BLaER1 (cell line): Measurements from ENCODE around the gene PDE11A.

Experiments
- H3K27ac ChIP-seq: shearing (Covaris generic); formaldehyde crosslinking; 2 replicates; pipeline ENCODE4 v1.8.1; 2022
- H3K27me3 ChIP-seq: shearing (Covaris generic); formaldehyde crosslinking; 2 replicates; pipeline ENCODE4 v1.8.1; 2022
- H3K36me3 ChIP-seq: shearing (Covaris generic); formaldehyde crosslinking; 2 replicates; pipeline ENCODE4 v1.8.1; 2022
- H3K4me1 ChIP-seq: shearing (Covaris generic); formaldehyde crosslinking; 2 replicates; pipeline ENCODE4 v1.8.1; 2022
- H3K4me2 ChIP-seq: shearing (Covaris generic); formaldehyde crosslinking; 2 replicates; pipeline ENCODE4 v1.8.1; 2022
- H3K4me3 ChIP-seq: shearing (Covaris generic); formaldehyde crosslinking; 2 replicates; pipeline ENCODE4 v1.8.1; 2022
- H3K9ac ChIP-seq: shearing (Covaris generic); formaldehyde crosslinking; 2 replicates; pipeline ENCODE4 v1.8.1; 2022
- H3K9me3 ChIP-seq: shearing (Covaris generic); formaldehyde crosslinking; 2 replicates; pipeline ENCODE4 v1.8.1; 2022
- H4K20me1 ChIP-seq: shearing (Covaris generic); formaldehyde crosslinking; 2 replicates; pipeline ENCODE4 v1.8.1; 2022
- Cebpa-rat ChIP-seq: shearing (Covaris generic); IDR thresholded peaks from 2 replicates; pipeline ENCODE4 v1.8.1; 2022

PDE11A gene

DNA sequence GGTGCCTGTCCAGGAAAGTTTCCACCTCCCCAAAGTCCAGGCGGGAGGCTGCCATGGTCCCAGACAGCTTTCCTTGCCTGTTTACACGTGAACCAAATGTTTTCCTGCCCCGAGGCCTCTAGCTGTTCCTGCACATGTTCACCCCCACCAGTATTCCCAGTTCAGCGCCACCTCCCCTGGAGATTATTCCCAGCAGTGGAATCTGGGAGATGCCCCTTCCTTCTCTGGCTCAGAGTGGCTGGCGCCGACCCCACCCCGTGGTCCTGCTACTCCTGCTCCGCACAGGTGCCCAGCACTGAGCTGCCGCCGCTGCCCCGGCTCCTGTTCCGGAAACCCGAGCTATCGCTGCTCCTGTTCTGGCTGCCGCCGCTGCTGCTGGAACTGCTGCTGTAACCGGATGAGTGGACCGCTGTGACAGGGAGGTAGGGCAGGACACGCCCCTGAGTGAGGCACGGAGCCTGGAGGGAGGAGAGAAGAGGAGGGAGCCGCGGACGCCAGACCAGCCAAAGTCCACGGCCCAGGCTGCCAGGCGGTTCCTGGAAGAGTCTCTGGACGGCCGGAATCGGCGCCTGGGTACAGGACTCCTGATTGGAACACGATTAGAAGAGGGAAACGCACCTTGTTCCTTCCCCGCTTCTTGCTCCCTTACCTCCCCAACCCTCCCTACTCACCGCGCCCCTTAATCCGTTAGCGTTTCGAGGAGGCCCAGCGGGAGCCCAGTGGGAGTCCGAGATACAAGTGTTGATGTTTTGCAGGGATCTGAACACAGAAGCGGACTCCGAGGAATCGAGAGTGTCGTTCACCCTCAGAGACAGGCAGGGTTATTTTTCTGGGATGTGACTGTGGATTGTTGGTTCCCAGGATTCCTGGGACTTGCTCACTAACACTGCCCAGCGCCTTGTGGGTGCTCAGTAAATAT lies at the start of gene PDE11A:
TSS of gene PDE11A (minus strand) at position 395 of the 919 bp plus-strand sequence. CDS start at position 55, 340 bp downstream.
- H3K36me3 ChIP-seq = no peaks in the 10 kb centered on the region
- H4K20me1 ChIP-seq = no peaks in the 10 kb centered on the region
- no peak within 1 kb of the TSS for H3K27ac ChIP-seq
- H3K9ac ChIP-seq = no peak within 1 kb of the TSS
- H3K4me3 ChIP-seq = no peak within 1 kb of the TSS
- no peak within 1 kb of the TSS for H3K4me2 ChIP-seq
- no peak for TF ChIP-seq Cebpa-rat
- no peaks in the 10 kb centered on the region for H3K4me1 ChIP-seq
- no peaks in the 10 kb centered on the region for H3K27me3 ChIP-seq
- H3K9me3 ChIP-seq = no peaks in the 10 kb centered on the region

- Histone ChIP-seq H3K9ac (no peak overlapping the region), H3K4me2 (no peak overlapping the region), H3K27ac (no peak overlapping the region), H3K4me3 (no peak overlapping the region), H4K20me1 (no peaks in the 10 kb centered on the region), H3K9me3 (no peaks in the 10 kb centered on the region), H3K27me3 (no peaks in the 10 kb centered on the region), H3K4me1 (peaks cover 1% of the 10 kb centered on the region; the same call in 1 of the 2 replicates), H3K36me3 (peaks cover 44% of the 10 kb centered on the region)
- no peak for TF ChIP-seq Cebpa-rat
Observed at GRCh38 chr2:178119179-178119922, 46.8 kb upstream of the PDE11A start.

DNA sequence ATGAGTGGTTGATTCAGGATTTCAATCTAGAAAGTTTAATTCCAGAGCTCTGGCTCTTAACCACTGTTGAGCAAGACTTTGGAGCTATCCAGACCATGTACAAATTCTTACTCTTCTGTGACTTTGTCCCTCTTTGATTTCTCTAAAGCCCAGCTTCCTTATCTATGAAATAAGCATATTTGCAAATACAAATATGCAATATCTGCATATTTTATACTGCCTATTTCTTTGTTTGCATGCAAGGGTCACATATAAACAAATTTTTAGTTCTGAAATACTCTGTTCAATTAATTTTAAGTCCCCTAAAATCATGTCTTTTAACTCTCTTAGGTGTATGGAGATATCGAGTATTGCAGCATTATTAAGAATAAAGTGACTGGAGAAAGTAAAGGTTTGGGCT lies 45.1 kb upstream of the PDE11A start:
- no peak for TF ChIP-seq Cebpa-rat

DNA sequence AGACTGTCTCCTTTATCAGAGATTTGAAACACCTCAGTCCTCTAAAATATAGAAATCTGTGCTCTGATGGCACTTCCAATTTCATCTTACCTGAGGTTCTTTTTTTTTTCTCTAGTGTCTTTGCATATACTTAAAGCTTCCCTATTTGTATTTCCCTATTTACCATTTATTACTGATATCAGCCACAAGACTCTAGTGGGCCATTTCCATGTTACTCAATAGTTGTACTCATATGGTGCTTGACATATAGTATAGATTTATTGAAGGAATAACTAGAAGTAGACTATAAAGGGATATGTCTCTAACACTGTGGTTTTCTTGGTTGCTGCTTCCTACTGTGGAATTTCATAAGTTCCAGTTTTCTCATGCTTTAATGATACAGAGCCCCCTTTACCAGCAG lies 42.7 kb upstream of the PDE11A start:
- no peaks in the 10 kb centered on the region for H4K20me1 ChIP-seq
- no peak overlapping the region for H3K9ac ChIP-seq
- H3K4me1 ChIP-seq = peaks cover 13% of the 10 kb centered on the region
- H3K4me2 ChIP-seq = no peak overlapping the region
- no peaks in the 10 kb centered on the region for H3K27me3 ChIP-seq
- H3K27ac ChIP-seq = no peak overlapping the region
- no peak for TF ChIP-seq Cebpa-rat
- H3K36me3 ChIP-seq = peaks cover 18% of the 10 kb centered on the region; the same call in 1 of the 2 replicates
- no peak overlapping the region for H3K4me3 ChIP-seq
- H3K9me3 ChIP-seq = no peaks in the 10 kb centered on the region

More for the DNA sequence above, 45.1 kb upstream of the PDE11A start:
- H3K36me3 ChIP-seq = peaks cover 31% of the 10 kb centered on the region
- peaks cover 13% of the 10 kb centered on the region for H3K4me1 ChIP-seq
- H3K27me3 ChIP-seq = no peaks in the 10 kb centered on the region
- no peak overlapping the region for H3K27ac ChIP-seq
- H3K9ac ChIP-seq = no peak overlapping the region
- H3K4me3 ChIP-seq = no peak overlapping the region
- H4K20me1 ChIP-seq = no peaks in the 10 kb centered on the region
- no peaks in the 10 kb centered on the region for H3K9me3 ChIP-seq
- no peak overlapping the region for H3K4me2 ChIP-seq

DNA sequence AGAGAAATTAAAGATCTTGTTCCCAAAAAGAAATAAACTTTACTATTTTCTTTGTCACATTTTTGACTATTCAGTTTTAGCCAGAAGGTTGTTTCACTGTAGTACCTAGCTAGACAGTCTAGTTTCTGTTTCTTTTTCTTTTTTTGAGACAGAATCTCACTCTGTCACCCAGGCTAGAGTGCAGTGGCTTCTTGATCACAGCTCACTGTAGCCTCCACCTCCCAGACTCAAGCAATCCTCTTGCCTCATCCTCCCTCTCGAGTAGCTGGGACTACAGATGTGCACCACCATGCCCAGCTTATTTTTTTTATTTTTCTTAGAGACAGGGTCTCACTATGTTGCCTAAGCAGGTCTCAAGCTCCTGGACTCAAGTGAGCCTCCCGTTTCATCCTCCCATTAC lies 41.9 kb upstream of the PDE11A start:
- no peak for TF ChIP-seq Cebpa-rat
- no peak overlapping the region for H3K4me3 ChIP-seq
- no peaks in the 10 kb centered on the region for H3K27me3 ChIP-seq
- H3K9me3 ChIP-seq = no peaks in the 10 kb centered on the region
- peaks cover 14% of the 10 kb centered on the region; the same call in 1 of the 2 replicates for H3K36me3 ChIP-seq
- H3K4me1 ChIP-seq = peaks cover 13% of the 10 kb centered on the region
- H3K4me2 ChIP-seq = no peak overlapping the region
- H4K20me1 ChIP-seq = no peaks in the 10 kb centered on the region
- H3K9ac ChIP-seq = no peak overlapping the region
- no peak overlapping the region for H3K27ac ChIP-seq

DNA sequence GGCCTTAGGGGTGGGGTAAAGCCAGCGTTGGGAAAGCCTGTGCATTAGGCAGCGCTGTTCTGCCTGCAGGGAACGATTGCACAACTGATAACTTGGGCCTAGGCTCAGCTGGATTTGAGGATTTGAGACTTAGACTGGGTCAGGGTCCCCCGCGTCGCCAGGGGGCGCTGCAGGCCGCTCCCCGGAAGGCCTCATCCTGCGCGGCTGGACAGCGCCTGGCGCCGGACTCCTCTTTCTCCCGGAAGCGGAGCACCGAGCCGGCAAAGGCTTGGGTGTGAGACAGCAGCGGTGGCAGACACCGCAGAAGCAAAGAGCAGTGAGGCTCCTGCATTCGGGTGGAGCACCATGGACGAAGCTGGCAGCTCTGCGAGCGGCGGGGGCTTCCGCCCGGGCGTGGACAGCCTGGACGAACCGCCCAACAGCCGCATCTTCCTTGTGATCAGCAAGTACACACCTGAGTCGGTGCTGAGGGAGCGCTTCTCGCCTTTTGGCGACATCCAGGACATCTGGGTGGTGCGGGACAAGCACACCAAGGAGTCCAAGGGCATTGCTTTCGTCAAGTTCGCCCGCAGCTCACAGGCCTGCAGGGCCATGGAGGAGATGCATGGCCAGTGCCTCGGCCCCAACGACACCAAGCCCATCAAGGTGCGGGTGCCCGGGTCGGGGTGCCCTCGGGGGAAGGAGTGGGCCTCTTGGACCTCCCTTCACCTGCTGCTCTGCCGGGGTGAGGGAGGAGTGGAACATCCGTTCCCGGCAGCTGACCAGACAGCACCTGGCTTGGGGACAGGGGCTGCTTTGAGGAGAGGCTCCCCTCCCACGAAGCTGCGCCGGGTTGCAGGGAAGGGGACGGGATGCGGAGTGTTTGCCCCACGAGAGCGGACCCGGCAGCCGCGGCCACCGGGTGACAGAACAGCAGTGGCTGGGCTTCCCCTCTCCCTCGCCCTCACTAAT lies 39.9 kb upstream of the PDE11A start, which contains the start of gene RBM45:
TSS of gene RBM45 (plus strand) at position 236 of the 951 bp plus-strand sequence. CDS start at position 346, 110 bp downstream.
- Histone ChIP-seq H3K4me1 (peaks cover 13% of the 10 kb centered on the region), H4K20me1 (no peaks in the 10 kb centered on the region), H3K4me3 (peak within 1 kb of the TSS; percentile 92), H3K27me3 (no peaks in the 10 kb centered on the region), H3K36me3 (peaks cover 5% of the 10 kb centered on the region; the same call in 1 of the 2 replicates), H3K27ac (peak within 1 kb of the TSS; percentile 80), H3K4me2 (peak within 1 kb of the TSS; percentile 96), H3K9ac (peak within 1 kb of the TSS; percentile 90), H3K9me3 (no peaks in the 10 kb centered on the region)
- peak; percentile 93 for TF ChIP-seq Cebpa-rat

- H3K4me2 ChIP-seq = peak overlapping the region; percentile 96; the same call in 1 of the 2 replicates
- no peak for TF ChIP-seq Cebpa-rat
- peaks cover 13% of the 10 kb centered on the region for H3K4me1 ChIP-seq
- H3K4me3 ChIP-seq = peak overlapping the region; percentile 92
- no peaks in the 10 kb centered on the region for H3K9me3 ChIP-seq
- no peak overlapping the region for H3K27ac ChIP-seq
- no peaks in the 10 kb centered on the region for H4K20me1 ChIP-seq
- H3K27me3 ChIP-seq = no peaks in the 10 kb centered on the region
- H3K9ac ChIP-seq = no peak overlapping the region
- 0 out of 2 replicates have a peak, but pooled peaks cover 3% of the 10 kb centered on the region for H3K36me3 ChIP-seq
Observed at GRCh38 chr2:178111743-178112142, 39.2 kb upstream of the PDE11A start.

DNA sequence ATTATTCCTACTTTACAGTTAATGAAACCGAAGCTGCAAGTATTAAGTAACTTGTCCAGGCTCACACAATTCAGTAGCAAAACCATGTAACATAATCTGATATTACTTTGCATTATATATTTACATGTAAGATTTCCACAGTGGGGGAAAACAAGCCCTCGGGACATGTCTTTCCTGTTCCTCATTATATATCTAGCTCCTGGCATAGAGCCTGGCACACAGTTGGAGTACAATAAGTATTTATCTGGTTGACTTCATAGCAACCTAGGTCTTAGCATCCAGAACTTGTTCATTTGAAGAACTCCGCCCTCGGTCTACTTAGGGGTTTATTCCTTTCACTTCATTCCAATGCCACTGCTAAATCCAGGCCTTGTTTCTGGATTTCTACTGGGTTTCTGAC lies 38.1 kb upstream of the PDE11A start:
- H3K27me3 ChIP-seq = no peaks in the 10 kb centered on the region
- H3K9ac ChIP-seq = no peak overlapping the region
- no peak overlapping the region for H3K4me3 ChIP-seq
- no peak overlapping the region for H3K27ac ChIP-seq
- H3K4me2 ChIP-seq = no peak overlapping the region
- H4K20me1 ChIP-seq = no peaks in the 10 kb centered on the region
- H3K4me1 ChIP-seq = peaks cover 13% of the 10 kb centered on the region
- H3K36me3 ChIP-seq = 0 out of 2 replicates have a peak, but pooled peaks cover under 1% of the 10 kb centered on the region
- TF ChIP-seq Cebpa-rat = no peak
- H3K9me3 ChIP-seq = no peaks in the 10 kb centered on the region

DNA sequence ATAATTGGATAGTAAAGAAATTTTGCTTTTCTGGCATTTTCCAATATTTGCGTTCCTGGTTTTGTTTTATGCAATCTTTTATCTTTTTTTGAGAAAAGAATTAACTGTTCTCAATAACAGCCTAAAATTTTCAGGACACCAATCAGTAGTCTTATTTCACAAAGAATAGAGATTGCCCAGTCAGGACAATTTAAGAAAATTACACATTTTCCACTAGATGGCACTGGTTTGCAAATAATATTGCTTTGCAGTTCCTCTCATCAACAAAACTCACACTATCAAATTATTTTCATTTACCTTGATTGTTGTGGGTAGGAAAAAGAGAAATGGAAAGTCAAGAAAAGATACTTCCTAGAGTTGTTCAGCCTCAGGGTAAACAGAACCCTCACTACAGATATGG lies 37.2 kb upstream of the PDE11A start:
- no peaks in the 10 kb centered on the region for H3K27me3 ChIP-seq
- peaks cover 13% of the 10 kb centered on the region for H3K4me1 ChIP-seq
- no peak overlapping the region for H3K27ac ChIP-seq
- H3K4me3 ChIP-seq = no peak overlapping the region
- no peak for TF ChIP-seq Cebpa-rat
- no peaks in the 10 kb centered on the region for H3K9me3 ChIP-seq
- no peak overlapping the region for H3K4me2 ChIP-seq
- no peak overlapping the region for H3K9ac ChIP-seq
- no peaks in the 10 kb centered on the region for H4K20me1 ChIP-seq
- H3K36me3 ChIP-seq = no peaks in the 10 kb centered on the region
